HCT116 (cell line): ENCODE results near the gene GSTM3. TPM values are rescaled to one million over a fixed set of nuclear protein-coding genes. Genes with fewer than 3 reads are reported as not detected.
A peak's percentile ranks its signal among the peaks of the same experiment; 100 is the strongest.

Experiments used
- ATAC-seq: fragments of 200-7000 bp; cut with Tn5 transposase; 2 replicates; pipeline ENCODE4 v1.9.1; 2020; ENCODE audit warnings: mild to moderate bottlenecking, moderate library complexity
- BruUV-seq: library from RNA; stranded (reverse); fragments of 400-500 nt; replicated peaks from 2 replicates; lab custom pipeline; 2021; lab: Mats Ljungman, UMichigan
- CTCF ChIA-PET: fragments of 300-600 bp; sonication (Branson Sonifier 250); formaldehyde crosslinking; loops from one replicate; lab custom pipeline; 2021; ENCODE audit warnings: antibody characterized with exemption; lab: Charles Lee
- POLR2A ChIA-PET: fragments of 300-600, 350-600 bp; sonication (Branson Sonifier 250); formaldehyde crosslinking; loops from one replicate; lab custom pipeline; 2021; ENCODE audit warnings: antibody characterized with exemption; lab: Charles Lee
- RAD21 ChIA-PET, 2 experiments: fragments of 300-600 bp; sonication (Branson Sonifier 250); formaldehyde crosslinking; loops; one replicate each; lab custom pipeline; 2023; ENCODE audit warnings: low total read pairs in 2 of 2; ENCODE audit not compliant: uncharacterized antibody in 2 of 2, unreplicated experiment in 2 of 2, low non-redundant PET in 1 of 2; lab: Charles Lee
- DNase-seq: peaks from one replicate; pipeline ENCODE4 v3.0.0-alpha.2; 2010; ENCODE audit warnings: low read depth, low spot score
- H2AFZ ChIP-seq: fragments of 200-600 bp; shearing (Covaris generic), sonication (generic); 2 replicates; pipeline ENCODE4 v1.6.1; 2017; ENCODE audit warnings: low read depth, mixed run types, mixed read lengths, antibody characterized with exemption, low read length; ENCODE audit not compliant: poor library complexity, severe bottlenecking
- H3K27ac ChIP-seq: 2 replicates; pipeline ENCODE4 v1.5.1; 2012; ENCODE audit warnings: low read depth, low read length
- H3K27me3 ChIP-seq: fragments of 200-600 bp; sonication (generic); 2 replicates; pipeline ENCODE4 v1.6.1; 2016; ENCODE audit warnings: mixed run types, low read length, mixed read lengths; ENCODE audit not compliant: insufficient read depth
- H3K36me3 ChIP-seq, 2 experiments: fragments of 200-500 bp in 1 of 2; fragments of 200-600 bp in 1 of 2; sonication (Bioruptor generic) in 1 of 2; sonication (generic) in 1 of 2; 2 replicates each; pipeline versions ENCODE4 v1.5.1 to v1.6.1; 2014 to 2016; ENCODE audit warnings: low read length in 2 of 2, inconsistent platforms in 1 of 2, mixed read lengths in 1 of 2, mixed run types in 1 of 2; ENCODE audit not compliant: insufficient read depth in 2 of 2, control insufficient read depth in 1 of 2
- H3K4me1 ChIP-seq, 2 experiments: fragments of 200-600 bp in 1 of 2; sonication (generic) in 1 of 2; 2 replicates each; pipeline versions ENCODE4 v1.5.1 to v1.6.1; 2012 to 2017; ENCODE audit warnings: low read length in 2 of 2, inconsistent platforms in 1 of 2, mild to moderate bottlenecking in 1 of 2, mixed read lengths in 1 of 2, mixed run types in 1 of 2, moderate library complexity in 1 of 2; ENCODE audit not compliant: insufficient read depth in 2 of 2, control insufficient read depth in 1 of 2
- H3K4me2 ChIP-seq: fragments of 200-600 bp; sonication (generic); 2 replicates; pipeline ENCODE4 v1.6.1; 2017; ENCODE audit warnings: mixed run types, low read length, mixed read lengths
- H3K4me3 ChIP-seq, 2 experiments: fragments of 200-600 bp in 1 of 2; sonication (generic) in 1 of 2; replicated peaks in 1 of 2; 2 replicates each; pipeline ENCODE4 v1.5.1; 2011 to 2016; ENCODE audit warnings: low read length in 2 of 2, control low read depth in 1 of 2, low read depth in 1 of 2, mild to moderate bottlenecking in 1 of 2, mixed read lengths in 1 of 2, mixed run types in 1 of 2
- H3K79me2 ChIP-seq: fragments of 200-600 bp; sonication (generic); 2 replicates; pipeline ENCODE4 v1.6.1; 2017; ENCODE audit warnings: mild to moderate bottlenecking, mixed run types, low read length, moderate library complexity, mixed read lengths; ENCODE audit not compliant: insufficient read depth
- H3K9ac ChIP-seq: fragments of 200-600 bp; sonication (generic); 2 replicates; pipeline ENCODE4 v1.6.1; 2016; ENCODE audit warnings: low read length, mixed read lengths
- H3K9me2 ChIP-seq: fragments of 200-600 bp; sonication (generic), shearing (Covaris generic); 2 replicates; pipeline ENCODE4 v1.6.1; 2017; ENCODE audit warnings: mixed run types, mild to moderate bottlenecking, moderate library complexity; ENCODE audit not compliant: insufficient read depth
- H3K9me3 ChIP-seq, 2 experiments: fragments of 200-500 bp in 1 of 2; fragments of 200-600 bp in 1 of 2; sonication (Bioruptor generic) in 1 of 2; sonication (generic) in 1 of 2; 2 replicates each; pipeline ENCODE4 v1.6.1; 2014 to 2017; ENCODE audit warnings: low read length in 2 of 2, mixed read lengths in 2 of 2, inconsistent platforms in 1 of 2, low read depth in 1 of 2, mild to moderate bottlenecking in 1 of 2, mixed run types in 1 of 2, moderate library complexity in 1 of 2; ENCODE audit not compliant: control insufficient read depth in 1 of 2, insufficient read depth in 1 of 2
- H4K20me1 ChIP-seq: fragments of 200-600 bp; sonication (generic), shearing (Covaris generic); 2 replicates; pipeline ENCODE4 v1.6.1; 2017; ENCODE audit warnings: mixed run types, mild to moderate bottlenecking, moderate library complexity; ENCODE audit not compliant: insufficient read depth
- CBX3 ChIP-seq: IDR thresholded peaks from 2 replicates; pipeline ENCODE4 v1.6.1; 2012; ENCODE audit warnings: low read depth
- CEBPB ChIP-seq: IDR thresholded peaks from 2 replicates; pipeline ENCODE4 v1.6.1; 2012; ENCODE audit warnings: low read depth
- EGR1 ChIP-seq: IDR thresholded peaks from 2 replicates; pipeline ENCODE4 v1.6.1; 2012; ENCODE audit warnings: low read depth
- ELF1 ChIP-seq: IDR thresholded peaks from 2 replicates; pipeline ENCODE4 v1.6.1; 2012; ENCODE audit warnings: low read depth, borderline replicate concordance
- POLR2AphosphoS5 ChIP-seq: IDR thresholded peaks from 2 replicates; pipeline ENCODE4 v1.6.1; 2011; ENCODE audit warnings: mild to moderate bottlenecking, low read depth, low read length, moderate library complexity
- RAD21 ChIP-seq: IDR thresholded peaks from 2 replicates; pipeline ENCODE4 v1.6.1; 2012; ENCODE audit warnings: low read depth, mild to moderate bottlenecking
- REST ChIP-seq: IDR thresholded peaks from 2 replicates; pipeline ENCODE4 v1.6.1; 2012; ENCODE audit warnings: low read depth
- SP1 ChIP-seq: IDR thresholded peaks from 2 replicates; pipeline ENCODE4 v1.6.1; 2012; ENCODE audit warnings: low read depth
- SRF ChIP-seq: IDR thresholded peaks from 2 replicates; pipeline ENCODE4 v1.6.1; 2012; ENCODE audit warnings: low read depth
- TCF7L2 ChIP-seq: IDR thresholded peaks from 2 replicates; pipeline ENCODE4 v1.7.0; 2011; ENCODE audit warnings: borderline replicate concordance, inconsistent platforms; ENCODE audit not compliant: insufficient read depth, insufficient read length; ENCODE audit errors: extremely low read depth
- YY1 ChIP-seq: IDR thresholded peaks from 2 replicates; pipeline ENCODE4 v1.6.1; 2011; ENCODE audit warnings: low read length, low read depth, moderate library complexity, mild to moderate bottlenecking; ENCODE audit not compliant: insufficient replicate concordance; ENCODE audit errors: extremely low read depth
- ZBTB33 ChIP-seq: IDR thresholded peaks from 2 replicates; pipeline ENCODE4 v1.6.1; 2011; ENCODE audit warnings: mild to moderate bottlenecking, low read length, moderate library complexity; ENCODE audit not compliant: insufficient replicate concordance; ENCODE audit errors: extremely low read depth
- intact Hi-C: fragments of 100-400 bp; cut with micrococcal nuclease; formaldehyde crosslinking; loops from 2 replicates; pipeline ENCODE4 v1.10.0; 2022
- total RNA-seq: library from RNA; stranded (reverse); gene quantifications from one replicate; pipeline ENCODE4 v1.2.1, GENCODE V29; 2021; ENCODE audit not compliant: unreplicated experiment

The GSTM3 gene
- total RNA-seq, 1 experiment from 2014 or later: 0.39 TPM

GRCh38 chr1:109773203-109773899 is 32.5 kb upstream of the GSTM3 start (continued):
- TF ChIP-seq RAD21 (peak; percentile 99), REST (no peak)

GRCh38 chr1:109772658-109773202 is 31.9 kb upstream of the GSTM3 start:
- Histone ChIP-seq H3K4me1 (peaks cover 0 to 18% of the 10 kb centered on the region in 2 experiments; a peak in 2 of 4 replicates), H3K36me3 (no peaks in the 10 kb centered on the region), H3K4me2 (no peak overlapping the region), H2AFZ (no peak overlapping the region), H4K20me1 (no peaks in the 10 kb centered on the region), H3K27ac (no peak overlapping the region), H3K27me3 (no peaks in the 10 kb centered on the region), H3K79me2 (no peaks in the 10 kb centered on the region), H3K9me2 (no peaks in the 10 kb centered on the region), H3K9me3 (no peaks in the 10 kb centered on the region), H3K4me3 (no peak overlapping the region), H3K9ac (no peak overlapping the region)
- ChIA-PET RAD21 (interaction anchor here (0.7 to 7.9 kb wide), 5 partner anchors 132 to 227 kb away, joined by 3 to 56 read pairs (median 6); partner anchors contain the start of gene AHCYL1 (in 2 of the 2)), CTCF (interaction anchor here (1.3 to 19.5 kb wide), 5 partner anchors 54 to 227 kb away, joined by 4 to 396 read pairs (median 34); partner anchors contain the start of gene AHCYL1), POLR2A (interaction anchor here (0.9 kb wide), 1 partner anchor 227 kb away, joined by 3 read pairs; no protein-coding TSS in a partner anchor)
- intact Hi-C loops: loop anchor here (1.0 kb wide), 3 partner anchors 54 to 226 kb away; no protein-coding TSS in a partner anchor
- BruUV-seq: no TSS peak
- DNase-seq (no peak), ATAC-seq (no peak)
- TF ChIP-seq RAD21 (no peak), POLR2AphosphoS5 (no peak), SRF (no peak), ELF1 (no peak), YY1 (no peak), REST (no peak), EGR1 (no peak), ZBTB33 (no peak), SP1 (no peak), CEBPB (no peak), CBX3 (no peak), TCF7L2 (no peak)
